GM11168 (cell line): ENCODE data around the gene MEF2C.

Experiments used
- in situ Hi-C: fragments of 300-500 bp; cut with MboI; formaldehyde crosslinking; loops from one replicate; pipeline ENCODE4 v1.12.0; 2022; ENCODE audit warnings: low sequenced_read_pairs; ENCODE audit not compliant: unreplicated experiment

Gene MEF2C

DNA sequence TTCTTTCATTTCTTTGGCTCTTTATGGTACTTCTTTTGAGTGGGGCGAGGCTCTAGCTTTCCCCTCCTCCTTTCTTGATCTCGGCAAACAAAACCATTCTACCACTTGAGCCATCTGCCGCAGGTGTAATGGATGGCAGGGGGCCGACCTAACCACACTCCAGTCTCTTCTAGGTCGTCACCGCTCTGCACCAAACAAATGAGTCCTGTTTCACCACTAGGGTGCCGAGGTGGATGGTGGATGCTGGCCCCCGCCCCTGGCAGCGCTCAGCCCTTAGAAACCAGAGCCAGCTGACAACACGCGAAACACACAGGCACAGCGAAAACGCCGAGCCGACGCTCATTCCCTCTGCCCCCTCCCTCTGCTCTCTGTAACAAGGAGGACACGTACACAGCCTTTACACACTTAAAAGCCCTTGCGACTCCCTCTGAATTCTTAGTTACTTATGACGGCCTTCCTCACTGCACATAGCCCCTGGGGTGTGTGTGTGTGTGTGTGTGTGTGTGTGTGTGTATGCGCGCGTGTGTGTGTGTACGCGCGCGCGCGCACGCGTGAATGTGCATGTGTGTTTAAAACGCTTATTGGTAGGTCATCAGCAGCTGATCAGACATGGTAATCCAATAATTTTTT lies 199.4 kb downstream of the MEF2C start:
- in situ Hi-C loops, result loop anchor here (10.0 kb wide), 1 partner anchor 909 kb away; no protein-coding TSS in a partner anchor

- in situ Hi-C loops, result loop anchor here (10.0 kb wide), 1 partner anchor 908 kb away; no protein-coding TSS in a partner anchor
Measured at GRCh38 chr5:88682881-88683361, 200.1 kb downstream of the MEF2C start.

GRCh38 chr5:88682131-88682530 lies 200.9 kb downstream of the MEF2C start:
- in situ Hi-C loops, result loop anchor here (10.0 kb wide), 1 partner anchor 907 kb away; no protein-coding TSS in a partner anchor

- in situ Hi-C loops, result loop anchor here (10.0 kb wide), 1 partner anchor 907 kb away; no protein-coding TSS in a partner anchor
Measured at GRCh38 chr5:88681211-88681803, 201.7 kb downstream of the MEF2C start.

GRCh38 chr5:88680253-88681132 lies 202.5 kb downstream of the MEF2C start:
- in situ Hi-C loops, result loop anchor here (10.0 kb wide), 1 partner anchor 906 kb away; no protein-coding TSS in a partner anchor

DNA sequence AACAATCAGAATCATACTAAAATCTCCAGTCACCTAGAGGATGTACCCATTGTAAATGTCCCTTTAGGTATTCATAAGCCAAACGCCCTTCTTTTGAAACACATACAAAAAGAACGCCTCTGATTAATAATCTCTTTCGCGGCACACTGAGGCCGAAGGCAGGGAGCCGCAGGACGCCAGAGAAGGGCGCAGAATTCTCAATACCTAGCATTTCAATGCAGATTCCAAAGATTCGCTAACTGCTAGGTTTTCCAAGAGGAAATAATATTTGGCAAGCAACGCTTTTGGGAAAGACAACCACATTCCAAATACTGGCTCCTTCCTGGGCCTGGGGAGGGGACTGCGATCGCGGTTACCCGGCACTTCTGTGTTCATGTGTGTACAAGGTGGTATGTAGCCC lies 203.3 kb downstream of the MEF2C start:
- in situ Hi-C loops, result loop anchor here (10.0 kb wide), 3 partner anchors 535 to 905 kb away; no protein-coding TSS in a partner anchor

DNA sequence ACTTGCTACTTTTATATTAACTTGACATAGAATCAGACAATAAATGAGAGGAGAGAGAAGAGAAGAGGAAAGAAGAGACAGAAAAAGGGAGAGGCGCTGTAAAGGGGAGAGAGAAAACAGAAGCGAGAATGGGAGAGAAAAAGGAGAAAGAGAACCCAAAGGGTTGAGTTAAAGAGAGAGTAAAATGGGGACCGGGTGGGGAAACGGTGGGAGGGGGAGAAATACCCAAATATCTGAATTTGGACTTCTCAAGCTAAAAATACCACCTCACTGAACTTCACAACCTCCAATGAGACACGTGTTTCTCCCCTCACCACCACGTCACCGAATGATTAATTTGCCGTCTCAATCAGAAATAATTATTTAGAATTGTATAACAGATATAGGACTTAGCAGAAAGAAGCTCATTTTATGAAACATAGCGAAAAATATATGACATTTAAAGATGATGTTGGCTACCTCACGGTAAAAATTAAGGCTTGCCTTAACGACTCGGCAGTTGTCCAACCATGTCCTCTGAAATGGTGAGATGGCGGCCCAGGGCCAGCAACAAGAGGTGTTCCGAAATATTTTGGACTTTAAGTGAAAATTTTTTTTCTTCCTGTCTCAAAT lies 204.1 kb downstream of the MEF2C start:
- in situ Hi-C loops, result loop anchor here (10.0 kb wide), 2 partner anchors 534 to 884 kb away; no protein-coding TSS in a partner anchor

DNA sequence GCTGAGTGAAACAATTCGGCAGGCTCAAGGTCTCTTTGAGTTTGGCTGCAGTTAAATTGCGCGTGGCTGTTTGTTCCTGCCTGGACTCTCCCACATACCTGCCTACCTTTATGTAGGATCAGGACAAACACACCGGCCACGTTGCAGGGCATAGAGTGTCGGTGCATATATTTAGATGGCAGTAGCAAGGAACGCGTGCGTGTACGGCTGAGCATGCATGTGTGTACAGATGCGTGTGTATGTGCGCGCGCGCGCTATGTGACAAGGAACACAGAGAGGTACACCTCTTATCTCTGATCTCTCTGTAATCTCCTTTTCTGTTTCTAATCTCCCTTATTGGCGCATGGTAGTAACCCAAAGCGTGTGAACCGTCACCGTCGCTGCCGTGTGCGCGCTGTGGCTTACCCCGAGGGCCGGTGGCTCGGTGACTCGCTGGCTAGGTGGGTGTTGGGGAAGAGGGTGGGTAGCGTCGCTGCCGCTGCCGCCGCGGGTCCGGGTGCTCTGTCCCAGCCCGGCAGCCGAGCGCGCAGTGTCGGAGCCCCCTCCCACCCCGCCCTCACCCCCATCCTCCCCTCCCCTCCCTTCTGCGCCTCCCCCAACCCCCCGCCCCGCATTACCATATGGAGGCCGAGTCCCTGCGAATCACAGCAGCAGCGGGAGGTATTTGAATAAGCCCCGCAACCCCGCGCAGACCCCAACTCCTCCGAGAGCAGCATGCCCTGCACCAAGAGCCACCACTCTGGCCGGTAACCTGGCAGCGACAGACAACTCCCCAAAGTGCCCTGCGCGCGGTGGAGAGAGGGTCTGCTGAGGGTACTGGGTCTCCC lies 204.8 kb downstream of the MEF2C start:
- in situ Hi-C loops, result loop anchor here (10.0 kb wide), 2 partner anchors 533 to 883 kb away; no protein-coding TSS in a partner anchor

DNA sequence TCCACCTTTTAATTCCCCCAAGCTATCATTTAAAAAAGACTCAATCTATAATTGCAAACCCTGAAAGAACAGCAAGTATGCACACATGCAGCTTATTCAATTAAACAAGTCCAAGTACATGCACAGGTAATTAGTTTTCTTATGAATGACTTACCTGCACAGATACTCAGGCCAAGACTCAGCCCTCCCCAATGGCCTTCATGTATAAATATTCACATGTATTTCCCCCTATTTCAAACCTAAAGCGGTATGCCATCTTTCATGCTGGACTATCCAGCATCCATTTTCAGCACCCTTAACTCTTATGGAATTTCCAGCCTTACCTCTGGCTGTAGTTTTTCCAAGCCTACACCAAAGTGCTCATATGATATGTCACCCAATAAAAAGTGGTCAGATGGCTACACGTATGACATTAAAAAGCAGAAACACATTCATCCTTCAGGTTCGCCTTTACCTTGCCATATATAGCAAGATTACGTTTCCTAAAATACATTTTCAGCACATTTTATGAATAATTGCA lies 205.5 kb downstream of the MEF2C start:
- in situ Hi-C loops, result loop anchor here (10.0 kb wide), 2 partner anchors 533 to 883 kb away; no protein-coding TSS in a partner anchor

GRCh38 chr5:88676637-88677375 lies 206.2 kb downstream of the MEF2C start:
- in situ Hi-C loops, result loop anchor here (10.0 kb wide), 2 partner anchors 532 to 882 kb away; no protein-coding TSS in a partner anchor

DNA sequence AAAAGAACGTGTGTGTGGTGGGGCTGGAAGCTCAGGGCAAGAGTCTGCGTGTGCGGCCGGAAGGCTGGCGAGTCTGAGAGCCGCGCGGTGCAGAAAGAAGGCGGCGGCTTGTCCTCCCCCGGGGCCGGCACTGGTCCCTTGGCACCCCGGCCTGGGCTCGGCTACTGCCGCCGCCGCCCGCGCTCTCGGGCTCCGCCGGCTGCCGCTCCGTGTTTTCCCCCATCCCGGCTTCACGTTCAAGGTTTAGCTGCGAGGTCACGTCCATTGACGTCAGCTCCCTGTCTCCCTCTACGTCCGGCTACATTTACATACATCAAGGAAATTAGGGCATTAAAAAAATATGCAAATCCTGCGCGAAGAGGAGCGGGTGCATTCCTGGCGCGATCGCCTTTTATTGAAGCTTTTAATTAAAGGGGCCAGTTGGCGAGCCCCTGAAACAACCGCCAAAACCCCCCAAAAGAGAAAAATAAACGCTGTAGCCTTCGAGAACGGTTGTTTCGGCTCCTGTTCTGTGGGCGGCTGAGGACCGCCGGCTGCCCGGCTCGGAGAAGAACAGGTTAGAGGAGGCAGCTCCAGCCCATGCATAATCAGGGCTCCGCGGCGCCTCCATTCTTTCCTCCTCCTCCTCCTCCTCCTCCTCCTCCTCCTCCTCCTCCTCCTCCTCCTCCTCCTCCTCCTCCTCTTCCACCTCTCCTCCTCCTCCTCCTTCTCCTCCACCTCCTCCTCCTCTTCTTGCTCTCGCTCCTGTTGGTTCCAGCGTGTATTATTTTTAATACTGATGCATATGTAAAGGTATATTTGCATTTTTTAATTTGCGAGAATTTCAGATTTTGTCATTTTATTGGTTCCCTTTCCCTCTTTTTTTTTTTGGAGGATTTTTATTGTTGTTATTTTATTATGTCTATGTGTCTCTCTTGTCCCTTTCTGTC lies 207.0 kb downstream of the MEF2C start:
- in situ Hi-C loops, result loop anchor here (10.0 kb wide), 2 partner anchors 531 to 881 kb away; no protein-coding TSS in a partner anchor

- in situ Hi-C loops, result loop anchor here (10.0 kb wide), 2 partner anchors 530 to 880 kb away; no protein-coding TSS in a partner anchor
Measured at GRCh38 chr5:88675168-88675707, 207.7 kb downstream of the MEF2C start.

DNA sequence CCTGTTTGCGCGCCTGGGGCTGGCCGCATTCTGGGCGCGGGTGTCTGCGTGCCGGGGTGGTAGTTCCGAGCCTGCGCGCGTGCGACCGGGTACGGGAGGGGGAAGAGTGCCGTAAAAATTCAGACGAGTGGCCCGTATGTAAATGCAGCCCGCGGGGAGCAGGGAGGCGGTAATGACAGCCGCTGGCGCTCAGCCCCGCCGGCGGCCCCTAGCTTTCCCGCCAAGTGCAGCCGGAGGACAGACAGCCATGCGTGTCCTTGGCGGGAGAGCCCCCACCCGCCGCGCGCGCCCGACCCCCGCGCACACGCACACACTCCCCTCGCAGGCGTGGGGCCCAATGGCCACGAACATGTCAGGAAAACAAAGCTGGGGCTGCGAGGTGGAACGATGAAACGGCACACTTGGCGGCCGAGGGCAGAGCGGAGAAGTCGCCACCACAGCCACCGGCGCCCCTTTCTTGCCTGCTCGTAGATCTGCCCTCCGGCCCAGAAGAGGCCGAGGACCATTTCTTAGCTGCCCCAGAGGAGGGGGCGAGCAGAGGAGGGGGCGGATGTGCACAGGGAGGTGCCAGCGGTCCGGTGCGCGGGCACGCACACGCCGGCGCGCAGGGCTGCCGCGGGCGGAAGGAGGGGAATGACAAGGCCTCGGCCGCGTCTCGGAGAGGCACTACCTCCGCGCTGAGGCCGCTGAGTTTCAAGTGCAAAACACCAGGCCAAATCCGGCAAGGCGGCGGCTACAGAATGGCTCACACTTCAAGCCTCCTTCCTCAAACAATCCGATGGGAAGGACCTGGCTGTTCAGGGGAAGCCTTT lies 208.4 kb downstream of the MEF2C start:
- in situ Hi-C loops, result loop anchor here (10.0 kb wide), 2 partner anchors 530 to 880 kb away; no protein-coding TSS in a partner anchor

DNA sequence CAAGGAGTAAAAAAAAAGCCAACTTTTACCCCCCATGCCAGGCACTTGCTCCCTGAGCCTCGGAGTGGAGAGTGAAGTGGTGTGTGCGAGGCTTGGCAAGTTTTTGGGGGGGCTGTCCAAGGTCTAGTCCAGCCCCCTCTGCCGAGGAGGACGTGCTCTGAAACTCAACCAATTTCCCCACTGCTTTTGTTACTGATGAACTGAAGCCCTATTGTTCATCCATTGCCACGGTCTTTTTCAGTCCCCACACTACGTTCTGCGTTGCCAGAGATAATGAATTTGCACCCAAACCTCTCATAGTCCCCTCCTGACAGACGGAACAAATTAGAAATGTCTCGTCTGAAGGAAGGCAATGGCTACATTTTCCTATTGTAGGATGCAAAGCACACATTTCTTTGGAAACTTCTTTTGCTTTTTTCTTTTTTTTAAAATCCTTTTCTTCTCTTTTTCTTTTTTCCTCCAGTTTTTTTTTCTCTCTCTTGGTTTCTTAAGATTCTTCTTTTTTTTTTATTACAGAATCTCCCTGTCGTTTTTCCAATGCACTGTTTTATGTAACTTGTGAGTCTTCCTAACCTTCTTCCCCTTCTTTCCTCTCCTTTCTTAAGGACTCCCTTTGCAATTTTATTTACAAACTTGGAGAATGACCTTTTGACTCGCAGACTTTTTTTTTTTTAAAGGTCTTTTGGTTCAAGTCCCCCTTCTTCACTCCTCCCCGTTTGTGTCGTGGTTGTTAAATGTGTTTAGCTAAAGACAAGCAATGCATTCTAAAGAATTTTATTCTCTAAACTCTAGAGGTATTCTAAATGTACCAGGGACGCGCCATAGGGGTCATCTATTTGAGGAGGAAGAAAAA lies 209.5 kb downstream of the MEF2C start:
- in situ Hi-C loops, result loop anchor here (10.0 kb wide), 2 partner anchors 529 to 879 kb away; no protein-coding TSS in a partner anchor
